K562 (cell line): ENCODE measurements around the gene CST6. TPM values are rescaled to one million over a fixed set of nuclear protein-coding genes. Genes with fewer than 3 reads are reported as not detected.

ENCODE experiments used
- ASH1L ChIP-seq: fragments of 450-650 bp; IDR thresholded peaks from 2 replicates; pipeline ENCODE4 v1.6.1; 2018; ENCODE audit warnings: borderline replicate concordance, mild to moderate bottlenecking, low read depth; ENCODE audit not compliant: partially characterized antibody
- CBX1 ChIP-seq: sonication (generic); IDR thresholded peaks from 2 replicates; pipeline ENCODE4 v1.6.1; 2016; ENCODE audit warnings: antibody characterized with exemption, low read depth, mild to moderate bottlenecking
- ELF4 ChIP-seq: fragments of 450-650 bp; formaldehyde crosslinking; IDR thresholded peaks from 2 replicates; pipeline ENCODE4 v1.4.0; 2022; ENCODE audit warnings: missing genetic modification characterization
- EP300 ChIP-seq: IDR thresholded peaks from 2 replicates; pipeline ENCODE4 v1.6.1; 2012; ENCODE audit warnings: low read length, improper control_type of control experiment
- ESRRA ChIP-seq: fragments of 450-650 bp; IDR thresholded peaks from 2 replicates; pipeline ENCODE4 v1.6.1; 2014; ENCODE audit warnings: low read depth, mild to moderate bottlenecking, moderate library complexity, borderline replicate concordance
- FIP1L1 ChIP-seq: fragments of 200-400 bp; formaldehyde crosslinking; IDR thresholded peaks from 2 replicates; pipeline ENCODE4 v1.6.1; 2018; ENCODE audit warnings: mild to moderate bottlenecking, low read depth, low read length; ENCODE audit not compliant: poor library complexity, severe bottlenecking
- HDAC8 ChIP-seq: fragments of 450-650 bp; IDR thresholded peaks from 2 replicates; pipeline ENCODE4 v1.6.1; 2016; ENCODE audit warnings: mild to moderate bottlenecking, missing genetic modification characterization, moderate library complexity, missing compliant biosample characterization
- HMBOX1 ChIP-seq: sonication (generic); IDR thresholded peaks from 2 replicates; pipeline ENCODE4 v1.6.1; 2016
- HNRNPH1 ChIP-seq: fragments of 200-400 bp; formaldehyde crosslinking; optimal IDR thresholded peaks from 2 replicates; pipeline ENCODE3; 2017; ENCODE audit warnings: low read depth, mild to moderate bottlenecking, low read length, moderate library complexity
- MAFG ChIP-seq: fragments of 450-650 bp; conservative IDR thresholded peaks from 2 replicates; pipeline ENCODE4 v1.6.1; 2016; ENCODE audit warnings: missing genetic modification characterization, missing compliant biosample characterization
- NCOA6 ChIP-seq: fragments of 450-650 bp; IDR thresholded peaks from 2 replicates; pipeline ENCODE4 v1.6.1; 2017; ENCODE audit warnings: mild to moderate bottlenecking
- NCOR1 ChIP-seq: fragments of 450-650 bp; IDR thresholded peaks from 2 replicates; pipeline ENCODE4 v1.6.1; 2016; ENCODE audit warnings: mild to moderate bottlenecking, moderate library complexity
- RB1 ChIP-seq: fragments of 450-650 bp; IDR thresholded peaks from 2 replicates; pipeline ENCODE4 v1.6.1; 2017; ENCODE audit warnings: low read depth, mild to moderate bottlenecking
- SP1 ChIP-seq: sonication (generic); formaldehyde crosslinking; IDR thresholded peaks from 2 replicates; pipeline ENCODE4 v1.8.1; 2022; ENCODE audit warnings: mild to moderate bottlenecking, missing genetic modification reagents
- SRF ChIP-seq, 2 experiments: fragments of 250-450, 450-650 bp in 1 of 2; sonication (Bioruptor Pico) in 1 of 2; sonication (generic) in 1 of 2; formaldehyde crosslinking; IDR thresholded peaks; 2 replicates each; pipeline versions ENCODE4 v1.5.0 to v1.5.1; 2020 to 2022; ENCODE audit warnings: mild to moderate bottlenecking in 1 of 2, missing genetic modification reagents in 1 of 2
- TCF7L2 ChIP-seq: fragments of 150-350 bp; IDR thresholded peaks from 2 replicates; pipeline ENCODE4 v1.6.1; 2016; ENCODE audit warnings: low read depth, mild to moderate bottlenecking, low read length, moderate library complexity
- ZBTB1 ChIP-seq: sonication (generic); formaldehyde crosslinking; IDR thresholded peaks from 2 replicates; pipeline ENCODE4 v1.8.1; 2023; ENCODE audit warnings: missing genetic modification reagents, low read depth, mild to moderate bottlenecking, borderline replicate concordance
- ZMIZ1 ChIP-seq, 2 experiments: fragments of 150-350 bp in 1 of 2; IDR thresholded peaks; 2 replicates each; pipeline ENCODE4 v1.6.1; 2012 to 2016; ENCODE audit warnings: low read depth in 2 of 2, low read length in 2 of 2, mild to moderate bottlenecking in 1 of 2, moderate library complexity in 1 of 2
- ZNF384 ChIP-seq: IDR thresholded peaks from 2 replicates; pipeline ENCODE4 v1.6.1; 2012; ENCODE audit warnings: low read depth, low read length, improper control_type of control experiment
- polyA plus RNA-seq, 8 experiments: library from polyadenylated mRNA; depleted of rRNA in 4 of 8; stranded (reverse) in 5 of 8; unstranded in 3 of 8; fragments of >200 nt; fragmentation: Nextera tagmentation in 2 of 8; fragmentation: Illumina TruSeq in 1 of 8; extraction: Ambion mirVana in 2 of 8; extraction: Trizol in 1 of 8; gene quantifications; 2 replicates each; pipeline versions ENCODE4 v1.2.1 to v1.2.3, GENCODE V29; 2011 to 2014; ENCODE audit warnings: inconsistent platforms in 1 of 8, missing spikeins in 1 of 8
- total RNA-seq, 7 experiments: library from RNA; depleted of rRNA in 6 of 7; stranded (reverse); fragments of >200 nt in 6 of 7; fragmentation: Illumina TruSeq in 2 of 7; extraction: Trizol in 2 of 7; gene quantifications; 2 replicates each; pipeline versions ENCODE4 v1.2.1 to v1.2.3, GENCODE V29; 2011 to 2021; ENCODE audit warnings: low replicate concordance in 1 of 7
- TF ChIP-seq, protein P1 (sequence below), 2 experiments: fragments of 250-450 bp in 1 of 2; fragments of 450-650 bp in 1 of 2; sonication (Bioruptor Pico) in 1 of 2; IDR thresholded peaks; 2 replicates each; pipeline versions ENCODE4 v1.6.1 to v1.8.0; 2016 to 2021; ENCODE audit warnings: mild to moderate bottlenecking in 2 of 2, moderate library complexity in 2 of 2, missing compliant biosample characterization in 1 of 2, missing genetic modification characterization in 1 of 2
- TF ChIP-seq, protein P2 (sequence below): sonication (generic); formaldehyde crosslinking; IDR thresholded peaks from 2 replicates; pipeline ENCODE4 v1.8.0; 2022; ENCODE audit warnings: mild to moderate bottlenecking, missing genetic modification reagents

Gene CST6
- total and polyA plus RNA-seq, 9 of the 15 experiments (the other 6 are each of a cell fraction or from before 2014, with no cell fraction given), result not detected

GRCh38 chr11:65988791-65989592 is 22.8 kb upstream of the CST6 start (continued):
- TF ChIP-seq RB1 (peak; percentile 86; the same call in 1 of the 2 replicates), MAFG (tag) (peak; percentile 76), FIP1L1 (no peak), ESRRA (0 out of 2 replicates have a peak, but pooled peaks have one; percentile 37), NCOR1 (no peak), ASH1L (no peak), TCF7L2 (no peak), EP300 (peak; percentile 29; the same call in 1 of the 2 replicates), HNRNPH1 (no peak), HDAC8 (tag) (no peak), ZBTB1 (CRISPR knock-in tag) (no peak), ZNF384 (peak; percentile 68; the same call in 1 of the 2 replicates), SP1 (CRISPR knock-in tag) (peak; percentile 74), ELF4 (CRISPR knock-in tag) (no peak), NCOA6 (no peak), HMBOX1 (peak; percentile 63; the same call in 1 of the 2 replicates), CBX1 (no peak), SRF (CRISPR knock-in tag; IDR thresholded peaks at IDR 0.05) (0 out of 4 replicates have a peak, but pooled peaks of 1 of the 2 experiments have one; percentile 9), ZMIZ1 (IDR thresholded peaks at IDR 0.05; ENCODE audit: low read depth in 2 of 2, low read length in 2 of 2) (0 out of 4 replicates have a peak, but pooled peaks of 1 of the 2 experiments have one; percentile 43)
- TF ChIP-seq, protein P1, sequence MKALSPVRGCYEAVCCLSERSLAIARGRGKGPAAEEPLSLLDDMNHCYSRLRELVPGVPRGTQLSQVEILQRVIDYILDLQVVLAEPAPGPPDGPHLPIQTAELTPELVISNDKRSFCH (CRISPR knock-in tag; IDR thresholded peaks at IDR 0.05), result no peak
- TF ChIP-seq, protein P1 (tag; IDR thresholded peaks at IDR 0.05), result no peak
- TF ChIP-seq, protein P2, sequence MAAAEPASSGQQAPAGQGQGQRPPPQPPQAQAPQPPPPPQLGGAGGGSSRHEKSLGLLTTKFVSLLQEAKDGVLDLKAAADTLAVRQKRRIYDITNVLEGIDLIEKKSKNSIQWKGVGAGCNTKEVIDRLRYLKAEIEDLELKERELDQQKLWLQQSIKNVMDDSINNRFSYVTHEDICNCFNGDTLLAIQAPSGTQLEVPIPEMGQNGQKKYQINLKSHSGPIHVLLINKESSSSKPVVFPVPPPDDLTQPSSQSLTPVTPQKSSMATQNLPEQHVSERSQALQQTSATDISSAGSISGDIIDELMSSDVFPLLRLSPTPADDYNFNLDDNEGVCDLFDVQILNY (CRISPR knock-in tag), result no peak
